Loucy (cell line): ENCODE results near the gene PLEKHA6.

Source experiments
- H2AFZ ChIP-seq: fragments of 200-600 bp; sonication (generic); 2 replicates; pipeline ENCODE4 v1.6.0; 2016; ENCODE audit warnings: antibody characterized with exemption, mild to moderate bottlenecking, low read length, moderate library complexity
- H3F3A ChIP-seq: fragments of 200-600 bp; 2 replicates; pipeline ENCODE4 v1.6.0; 2016; ENCODE audit warnings: antibody characterized with exemption, low read depth, mild to moderate bottlenecking
- H3K27me3 ChIP-seq: fragments of 200-600 bp; sonication (generic); 2 replicates; pipeline ENCODE4 v1.6.1; 2014; ENCODE audit warnings: low read length, mild to moderate bottlenecking; ENCODE audit not compliant: insufficient read depth, poor library complexity, severe bottlenecking
- H3K36me3 ChIP-seq: fragments of 200-600 bp; sonication (generic); 2 replicates; pipeline ENCODE4 v1.6.1; 2016; ENCODE audit warnings: low read length; ENCODE audit not compliant: insufficient read depth
- H3K4me1 ChIP-seq: fragments of 200-600 bp; sonication (generic); 2 replicates; pipeline ENCODE4 v1.5.1; 2014; ENCODE audit warnings: low read length, mild to moderate bottlenecking; ENCODE audit not compliant: insufficient read depth, poor library complexity, severe bottlenecking
- H3K4me2 ChIP-seq: fragments of 200-600 bp; sonication (generic); 2 replicates; pipeline ENCODE4 v1.6.0; 2014; ENCODE audit warnings: antibody characterized with exemption, low read length, low read depth, mild to moderate bottlenecking; ENCODE audit not compliant: poor library complexity, severe bottlenecking
- H3K4me3 ChIP-seq: fragments of 200-600 bp; sonication (generic); 2 replicates; pipeline ENCODE4 v1.5.1; 2014; ENCODE audit warnings: low read length, mild to moderate bottlenecking, mixed read lengths; ENCODE audit not compliant: poor library complexity, severe bottlenecking
- H3K79me2 ChIP-seq: fragments of 200-600 bp; sonication (generic); 2 replicates; pipeline ENCODE4 v1.6.1; 2014; ENCODE audit warnings: low read length; ENCODE audit not compliant: insufficient read depth
- H3K9ac ChIP-seq: fragments of 200-600 bp; sonication (generic); 2 replicates; pipeline ENCODE4 v1.6.0; 2014; ENCODE audit warnings: mild to moderate bottlenecking, low read depth, low read length, moderate library complexity; ENCODE audit not compliant: poor library complexity, severe bottlenecking
- H3K9me2 ChIP-seq: fragments of 200-600 bp; sonication (generic); replicated peaks from 2 replicates; pipeline ENCODE4 v1.6.1; 2016; ENCODE audit warnings: low read depth, low read length, mixed read lengths
- H3K9me3 ChIP-seq: fragments of 200-600 bp; sonication (generic); 2 replicates; pipeline ENCODE4 v1.6.1; 2014; ENCODE audit warnings: mild to moderate bottlenecking, antibody characterized with exemption, low read length, low read depth; ENCODE audit not compliant: insufficient read depth
- H4K20me1 ChIP-seq: fragments of 200-600 bp; sonication (generic); 2 replicates; pipeline ENCODE4 v1.6.0; 2014; ENCODE audit warnings: antibody characterized with exemption, low read length, mild to moderate bottlenecking; ENCODE audit not compliant: insufficient read depth, poor library complexity, severe bottlenecking
- CTCF ChIP-seq: fragments of 200-600 bp; sonication (generic); conservative IDR thresholded peaks from 2 replicates; pipeline ENCODE4 v1.5.1; 2014; ENCODE audit warnings: mild to moderate bottlenecking, antibody characterized with exemption, low read length
- EZH2phosphoT487 ChIP-seq: fragments of 200-600 bp; IDR thresholded peaks from 2 replicates; pipeline ENCODE4 v1.6.1; 2018; ENCODE audit warnings: antibody characterized with exemption, mild to moderate bottlenecking, moderate library complexity, borderline replicate concordance

PLEKHA6 gene

GRCh38 chr1:204268101-204268500, 91.6 kb downstream of the PLEKHA6 start:
- no peak overlapping the region for H3K4me2 ChIP-seq

GRCh38 chr1:204267191-204267601, 92.5 kb downstream of the PLEKHA6 start:
- H3F3A ChIP-seq, result no peaks in the 10 kb centered on the region
- no peaks in the 10 kb centered on the region for H4K20me1 ChIP-seq
- no peaks in the 10 kb centered on the region for H3K36me3 ChIP-seq
- no peak overlapping the region for H2AFZ ChIP-seq
- H3K79me2 ChIP-seq, result no peaks in the 10 kb centered on the region
- no peak overlapping the region for H3K4me2 ChIP-seq
- H3K9ac ChIP-seq, result no peak overlapping the region
- TF ChIP-seq CTCF (no peak), EZH2phosphoT487 (no peak)
- no peak overlapping the region for H3K4me3 ChIP-seq
- peaks cover 10% of the 10 kb centered on the region for H3K4me1 ChIP-seq
- H3K9me2 ChIP-seq, result no peaks in the 10 kb centered on the region
- no peaks in the 10 kb centered on the region for H3K27me3 ChIP-seq
- H3K9me3 ChIP-seq, result no peaks in the 10 kb centered on the region

More at GRCh38 chr1:204268101-204268500, 91.6 kb downstream of the PLEKHA6 start:
- H3F3A ChIP-seq, result no peaks in the 10 kb centered on the region
- H3K27me3 ChIP-seq, result no peaks in the 10 kb centered on the region
- H3K79me2 ChIP-seq, result no peaks in the 10 kb centered on the region
- no peaks in the 10 kb centered on the region for H4K20me1 ChIP-seq
- peaks cover 19% of the 10 kb centered on the region for H3K4me1 ChIP-seq
- no peak overlapping the region for H2AFZ ChIP-seq
- H3K9ac ChIP-seq, result no peak overlapping the region
- no peaks in the 10 kb centered on the region for H3K36me3 ChIP-seq
- H3K9me3 ChIP-seq, result no peaks in the 10 kb centered on the region
- H3K4me3 ChIP-seq, result no peak overlapping the region
- no peak for TF ChIP-seq EZH2phosphoT487
- TF ChIP-seq CTCF, result no peak
- no peaks in the 10 kb centered on the region for H3K9me2 ChIP-seq

- Histone ChIP-seq H2AFZ (no peak overlapping the region), H3F3A (no peaks in the 10 kb centered on the region), H3K4me1 (peaks cover 6% of the 10 kb centered on the region), H3K4me3 (no peak overlapping the region), H3K9me2 (no peaks in the 10 kb centered on the region), H3K9ac (no peak overlapping the region), H3K79me2 (no peaks in the 10 kb centered on the region), H3K27me3 (no peaks in the 10 kb centered on the region), H3K36me3 (no peaks in the 10 kb centered on the region), H3K9me3 (no peaks in the 10 kb centered on the region), H4K20me1 (no peaks in the 10 kb centered on the region), H3K4me2 (no peak overlapping the region)
- TF ChIP-seq CTCF (no peak), EZH2phosphoT487 (no peak)
These were observed 93.2 kb downstream of the PLEKHA6 start for GRCh38 chr1:204266504-204267034.
